ENCODE data around the gene CA10.

The CA10 gene

GRCh38 chr17:51674579-51675255, 483.8 kb downstream of the CA10 start:
- DNase-seq (ENCODE audit: low spot score) = no peak

GRCh38 chr17:51673070-51673469, 485.4 kb downstream of the CA10 start:
- no peak for DNase-seq (ENCODE audit: low spot score)

- no peak for DNase-seq (ENCODE audit: low spot score)
These were observed 486.4 kb downstream of the CA10 start for GRCh38 chr17:51672065-51672464.

GRCh38 chr17:51670899-51671298, 487.6 kb downstream of the CA10 start:
- DNase-seq (ENCODE audit: low spot score) = no peak

GRCh38 chr17:51668963-51669246, 489.6 kb downstream of the CA10 start:
- DNase-seq (ENCODE audit: low spot score) = no peak

GRCh38 chr17:51668155-51668962, 490.2 kb downstream of the CA10 start:
- no peak for DNase-seq (ENCODE audit: low spot score)

GRCh38 chr17:51667706-51668083, 490.8 kb downstream of the CA10 start:
- DNase-seq (ENCODE audit: low spot score) = no peak

- no peak for DNase-seq (ENCODE audit: low spot score)
These were observed 491.4 kb downstream of the CA10 start for GRCh38 chr17:51666971-51667705.

GRCh38 chr17:51662204-51663056, 496.1 kb downstream of the CA10 start:
- DNase-seq (ENCODE audit: low spot score) = no peak

- no peak for DNase-seq (ENCODE audit: low spot score)
These were observed 497.1 kb downstream of the CA10 start for GRCh38 chr17:51661403-51661802.

- DNase-seq (ENCODE audit: low spot score) = no peak
These were observed 498.2 kb downstream of the CA10 start for GRCh38 chr17:51660266-51660665.

- DNase-seq (ENCODE audit: low spot score) = no peak
These were observed 501.3 kb downstream of the CA10 start for GRCh38 chr17:51657224-51657623.

- DNase-seq (ENCODE audit: low spot score) = no peak
These were observed 504.6 kb downstream of the CA10 start for GRCh38 chr17:51653878-51654277.

GRCh38 chr17:51652529-51652928, 506.0 kb downstream of the CA10 start:
- DNase-seq (ENCODE audit: low spot score) = no peak

GRCh38 chr17:51651513-51652298, 506.8 kb downstream of the CA10 start:
- no peak for DNase-seq (ENCODE audit: low spot score)

- no peak for DNase-seq (ENCODE audit: low spot score)
These were observed 507.7 kb downstream of the CA10 start for GRCh38 chr17:51650772-51651171.

- DNase-seq (ENCODE audit: low spot score) = no peak
These were observed 508.3 kb downstream of the CA10 start for GRCh38 chr17:51650202-51650601.

- no peak for DNase-seq (ENCODE audit: low spot score)
These were observed 510.7 kb downstream of the CA10 start for GRCh38 chr17:51647826-51648225.

GRCh38 chr17:51647067-51647466, 511.4 kb downstream of the CA10 start:
- DNase-seq (ENCODE audit: low spot score) = no peak

- DNase-seq (ENCODE audit: low spot score) = no peak
These were observed 512.0 kb downstream of the CA10 start for GRCh38 chr17:51646539-51646938.

GRCh38 chr17:51645056-51645455, 513.5 kb downstream of the CA10 start:
- no peak for DNase-seq (ENCODE audit: low spot score)

All from CD4-positive, alpha-beta T cell treated with Interleukin-2 at 100 ng/mL for 4 hours (primary cell).